Measurements from ENCODE around the gene EXOC4. TPM values are rescaled to one million over a fixed set of nuclear protein-coding genes. Genes with fewer than 3 reads are reported as not detected.
A peak's percentile ranks its signal among the peaks of the same experiment; 100 is the strongest.

The EXOC4 gene
- total and polyA plus RNA-seq, 2 of the 13 experiments (the other 11 are each of a cell fraction or from before 2014, with no cell fraction given), result 22.5 to 39.0 TPM

DNA sequence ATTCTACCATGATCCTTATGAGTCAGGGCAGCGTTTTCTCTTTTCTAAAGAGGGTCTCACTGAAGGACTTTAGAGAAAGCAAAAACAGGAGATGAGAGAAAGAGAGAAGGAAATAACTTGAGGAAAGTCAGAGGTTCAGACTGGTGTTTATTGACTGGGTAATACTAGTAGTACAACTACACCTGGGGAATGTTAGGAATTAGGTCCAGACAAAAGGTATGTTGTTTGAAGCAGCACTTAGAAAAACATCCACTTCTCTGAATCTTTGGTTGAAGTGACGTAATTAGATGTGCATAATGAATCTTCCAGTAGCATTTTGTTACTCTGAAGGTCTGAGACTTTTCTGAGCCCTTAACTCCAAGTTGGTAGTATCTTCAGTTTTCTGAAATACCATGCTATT lies 494.0 kb downstream of the EXOC4 start:
- no peak overlapping the region for H3K27ac ChIP-seq (ENCODE audit: extremely low read length, insufficient read depth, low read length)
- in situ Hi-C loops (cut with HindIII; ENCODE audit: extremely low pct_ligation_motif_present, low pct_unique_long_range_greater_than_20kb), result no loop called here
- H3K4me2 ChIP-seq (ENCODE audit: low read depth, low read length), result no peak overlapping the region
- no peak for TF ChIP-seq ZNF44 (CRISPR knock-in tag; IDR thresholded peaks at IDR 0.05)
- no peak for TF ChIP-seq ZSCAN5A (CRISPR knock-in tag; IDR thresholded peaks at IDR 0.05; ENCODE audit: borderline replicate concordance)
- no peak for TF ChIP-seq PATZ1 (CRISPR knock-in tag; IDR thresholded peaks at IDR 0.05)
- no peak for TF ChIP-seq MIER3 (CRISPR knock-in tag; IDR thresholded peaks at IDR 0.05; ENCODE audit: borderline replicate concordance)
- TF ChIP-seq GATA4 (IDR thresholded peaks at IDR 0.05; ENCODE audit: borderline replicate concordance, low read depth), result no peak
- TF ChIP-seq SPEN (CRISPR knock-in tag; IDR thresholded peaks at IDR 0.05; ENCODE audit: low read depth), result no peak
- no peak for TF ChIP-seq ZNF503 (CRISPR knock-in tag; IDR thresholded peaks at IDR 0.05)
- TF ChIP-seq ZNF567 (CRISPR knock-in tag; IDR thresholded peaks at IDR 0.05; ENCODE audit: borderline replicate concordance), result no peak
- no peak for TF ChIP-seq ZNF335 (CRISPR knock-in tag; IDR thresholded peaks at IDR 0.05)
- TF ChIP-seq, protein P1, sequence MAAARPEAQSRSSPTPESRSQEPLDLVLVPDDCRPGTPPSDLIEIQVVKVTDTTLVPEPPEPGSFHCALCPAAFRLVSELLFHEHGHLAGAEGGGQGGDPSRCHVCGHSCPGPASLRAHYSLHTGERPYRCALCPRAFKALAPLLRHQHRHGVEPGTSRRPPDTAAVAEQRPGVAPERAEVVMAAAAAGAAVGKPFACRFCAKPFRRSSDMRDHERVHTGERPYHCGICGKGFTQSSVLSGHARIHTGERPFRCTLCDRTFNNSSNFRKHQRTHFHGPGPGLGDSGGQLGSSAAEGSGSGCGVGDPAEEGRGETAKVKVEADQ (CRISPR knock-in tag; IDR thresholded peaks at IDR 0.05; ENCODE audit: borderline replicate concordance), result no peak
- no peak for TF ChIP-seq ZNF496 (CRISPR knock-in tag; IDR thresholded peaks at IDR 0.05; ENCODE audit: insufficient replicate concordance)
- no peak overlapping the region for H2AFZ ChIP-seq (ENCODE audit: low read length)
- ChIA-PET POLR2A (no interaction called here), CTCF (ENCODE audit: low intra/inter-chr PET ratio, low total read pairs) (no interaction called here)
- no peaks in the 10 kb centered on the region for H3K27me3 ChIP-seq (ENCODE audit: control insufficient read depth in 1 of 2, insufficient read depth in 2 of 2, low read length in 2 of 2)
- FAIRE-seq (no peak), DNase-seq (ENCODE audit: low spot score) (peak; percentile 16), ATAC-seq (no peak; the same call in 2 of the 3 replicates)
- H3K9ac ChIP-seq (ENCODE audit: insufficient read depth, low read depth, low read length), result no peak overlapping the region
- WGBS (ENCODE audit: low lambda C conversion rate), result 43% methylated on average over 2 of the region's 2 CpGs
- H4K20me1 ChIP-seq (ENCODE audit: insufficient read depth, low read length), result no peaks in the 10 kb centered on the region
- BruUV-seq (replicated peaks), result no TSS peak
- H3K4me3 ChIP-seq (replicated peaks in 1 of 3; ENCODE audit: insufficient read depth in 1 of 3, low read depth in 2 of 3, low read length in 3 of 3), result no peak overlapping the region
- no peaks in the 10 kb centered on the region for H3K9me3 ChIP-seq (ENCODE audit: low read length)
- intact Hi-C loops (cut with micrococcal nuclease; ENCODE audit: unreplicated experiment), result no loop called here
- no peaks in the 10 kb centered on the region for H3K36me3 ChIP-seq (replicated peaks in 1 of 2; ENCODE audit: control insufficient read depth in 1 of 2, insufficient read depth in 2 of 2, low read length in 2 of 2)
- H3K4me1 ChIP-seq (ENCODE audit: insufficient read depth, low read length), result peaks cover 10% of the 10 kb centered on the region
- H3K79me2 ChIP-seq (ENCODE audit: insufficient read depth, low read length), result no peaks in the 10 kb centered on the region

All from HepG2 (cell line).